Liver (tissue), 9 donors: ENCODE measurements around the gene ITGB7. TPM values are rescaled to one million over a fixed set of nuclear protein-coding genes. Genes with fewer than 3 reads are reported as not detected.

Source experiments
- DNase-seq: peaks from one replicate; pipeline ENCODE4 v3.0.0-alpha.2; 2017; ENCODE audit warnings: low spot score
- H3K27ac ChIP-seq, 2 donors: one replicate each; pipeline ENCODE4 v1.7.0; 2013; ENCODE audit warnings: inconsistent platforms in 2 of 2, low read length in 2 of 2, control low read depth in 1 of 2, low read depth in 1 of 2, mild to moderate bottlenecking in 1 of 2
- H3K27me3 ChIP-seq, 4 donors: one replicate each; pipeline versions ENCODE4 v1.6.1 to v1.7.0; 2013; ENCODE audit warnings: low read length in 3 of 4, inconsistent platforms in 1 of 4, mild to moderate bottlenecking in 1 of 4, moderate library complexity in 1 of 4; ENCODE audit not compliant: control insufficient read depth in 4 of 4, insufficient read depth in 4 of 4
- H3K36me3 ChIP-seq, 4 donors: one replicate each; pipeline versions ENCODE4 v1.6.1 to v1.7.0; 2013; ENCODE audit warnings: low read length in 3 of 4, mild to moderate bottlenecking in 3 of 4, low read depth in 1 of 4, moderate library complexity in 1 of 4; ENCODE audit not compliant: control insufficient read depth in 4 of 4, insufficient read depth in 3 of 4
- H3K4me1 ChIP-seq, 4 donors: one replicate each; pipeline versions ENCODE4 v1.6.1 to v1.7.0; 2013; ENCODE audit warnings: low read length in 3 of 4, mild to moderate bottlenecking in 3 of 4, moderate library complexity in 1 of 4; ENCODE audit not compliant: control insufficient read depth in 4 of 4, insufficient read depth in 4 of 4
- H3K4me3 ChIP-seq, 3 donors: one replicate each; pipeline versions ENCODE4 v1.6.1 to v1.7.0; 2013; ENCODE audit warnings: low read length in 3 of 3, control low read depth in 1 of 3, low read depth in 1 of 3, mild to moderate bottlenecking in 1 of 3
- H3K9ac ChIP-seq, 2 donors: one replicate each; pipeline ENCODE4 v1.7.0; 2013; ENCODE audit warnings: low read length in 2 of 2, mild to moderate bottlenecking in 2 of 2, moderate library complexity in 2 of 2, control low read depth in 1 of 2, low read depth in 1 of 2
- H3K9me3 ChIP-seq, 4 donors: one replicate each; pipeline versions ENCODE4 v1.6.1 to v1.7.0; 2013; ENCODE audit warnings: low read length in 3 of 4; ENCODE audit not compliant: control insufficient read depth in 4 of 4
- ATF3 ChIP-seq: IDR thresholded peaks from 2 replicates; pipeline ENCODE4 v1.6.1; 2016; ENCODE audit warnings: antibody characterized with exemption
- EGR1 ChIP-seq, 2 donors: IDR thresholded peaks; 2 replicates each; pipeline ENCODE4 v1.6.1; 2016 to 2018; ENCODE audit warnings: antibody characterized with exemption in 2 of 2, low read depth in 2 of 2
- FOXA1 ChIP-seq: IDR thresholded peaks from 2 replicates; pipeline ENCODE4 v1.6.1; 2016; ENCODE audit warnings: antibody characterized with exemption
- FOXA2 ChIP-seq: IDR thresholded peaks from 2 replicates; pipeline ENCODE4 v1.6.1; 2016; ENCODE audit warnings: antibody characterized with exemption
- GABPA ChIP-seq, 2 donors: IDR thresholded peaks in 1 of 2; conservative IDR thresholded peaks in 1 of 2; 2 replicates each; pipeline ENCODE4 v1.6.1; 2016; ENCODE audit warnings: antibody characterized with exemption in 2 of 2, mild to moderate bottlenecking in 1 of 2, moderate library complexity in 1 of 2
- HNF4A ChIP-seq, 2 donors: conservative IDR thresholded peaks; 2 replicates each; pipeline ENCODE4 v1.6.1; 2016; ENCODE audit warnings: antibody characterized with exemption in 2 of 2, mild to moderate bottlenecking in 2 of 2
- HNF4G ChIP-seq: IDR thresholded peaks from 2 replicates; pipeline ENCODE4 v1.6.1; 2016; ENCODE audit warnings: antibody characterized with exemption
- JUND ChIP-seq, 2 donors: IDR thresholded peaks; 2 replicates each; pipeline ENCODE4 v1.6.1; 2016; ENCODE audit warnings: antibody characterized with exemption in 2 of 2
- NR2F2 ChIP-seq: IDR thresholded peaks from 2 replicates; pipeline ENCODE4 v1.6.1; 2016; ENCODE audit warnings: antibody characterized with exemption
- RAD21 ChIP-seq, 2 donors: IDR thresholded peaks; 2 replicates each; pipeline ENCODE4 v1.6.1; 2016; ENCODE audit warnings: antibody characterized with exemption in 2 of 2, mild to moderate bottlenecking in 2 of 2
- REST ChIP-seq: IDR thresholded peaks from 2 replicates; pipeline ENCODE4 v1.6.1; 2016; ENCODE audit warnings: antibody characterized with exemption, mild to moderate bottlenecking
- RXRA ChIP-seq, 2 donors: IDR thresholded peaks; 2 replicates each; pipeline ENCODE4 v1.6.1; 2017 to 2018; ENCODE audit warnings: antibody characterized with exemption in 2 of 2, mild to moderate bottlenecking in 1 of 2
- SP1 ChIP-seq: IDR thresholded peaks from 2 replicates; pipeline ENCODE4 v1.6.1; 2018; ENCODE audit warnings: antibody characterized with exemption, mild to moderate bottlenecking
- TAF1 ChIP-seq: conservative IDR thresholded peaks from 2 replicates; pipeline ENCODE4 v1.6.1; 2016; ENCODE audit warnings: antibody characterized with exemption, mild to moderate bottlenecking
- YY1 ChIP-seq: IDR thresholded peaks from 2 replicates; pipeline ENCODE4 v1.6.1; 2016; ENCODE audit warnings: antibody characterized with exemption, mild to moderate bottlenecking
- ZBTB33 ChIP-seq: IDR thresholded peaks from 2 replicates; pipeline ENCODE4 v1.6.1; 2016; ENCODE audit warnings: antibody characterized with exemption
- WGBS: extraction: QIAGEN DNeasy Blood & Tissue Kit; methylation state at CpG from one replicate; pipeline ENCODE4 v1.1.7; 2013; 5-methylcytosine and 5-hydroxymethylcytosine counted together
- polyA plus RNA-seq, 2 donors: library from polyadenylated mRNA; stranded (reverse) in 1 of 2; unstranded in 1 of 2; fragments of 200-250 nt in 1 of 2; fragments of >200 nt in 1 of 2; fragmentation: Nextera tagmentation in 1 of 2; extraction: Ambion mirVana in 1 of 2; gene quantifications; one replicate each; pipeline versions ENCODE4 v1.2.1 to v1.2.3, GENCODE V29; 2013 to 2015
- total RNA-seq, 2 donors: library from RNA; depleted of rRNA; stranded (reverse); fragments of >200 nt; gene quantifications; one replicate each; pipeline ENCODE4 v1.2.3, GENCODE V29; 2014
- TF ChIP-seq, protein P1 (sequence below): fragments of 150-350 bp; IDR thresholded peaks from 2 replicates; pipeline ENCODE4 v1.5.1; 2017; ENCODE audit warnings: improper control_type of control experiment, low read depth, low read length; ENCODE audit not compliant: missing input control
- TF ChIP-seq, protein P2 (sequence below): IDR thresholded peaks from 2 replicates; pipeline ENCODE4 v1.6.1; 2016; ENCODE audit warnings: antibody characterized with exemption
- donor health status: healthy.
- donor health status: healthy.
- donor health status: healthy.
- donor health status: healthy.
- donor health status: healthy.

The ITGB7 gene
- total and polyA plus RNA-seq, 4 donors: 1.7 to 2.4 (median 2.1) TPM

DNA sequence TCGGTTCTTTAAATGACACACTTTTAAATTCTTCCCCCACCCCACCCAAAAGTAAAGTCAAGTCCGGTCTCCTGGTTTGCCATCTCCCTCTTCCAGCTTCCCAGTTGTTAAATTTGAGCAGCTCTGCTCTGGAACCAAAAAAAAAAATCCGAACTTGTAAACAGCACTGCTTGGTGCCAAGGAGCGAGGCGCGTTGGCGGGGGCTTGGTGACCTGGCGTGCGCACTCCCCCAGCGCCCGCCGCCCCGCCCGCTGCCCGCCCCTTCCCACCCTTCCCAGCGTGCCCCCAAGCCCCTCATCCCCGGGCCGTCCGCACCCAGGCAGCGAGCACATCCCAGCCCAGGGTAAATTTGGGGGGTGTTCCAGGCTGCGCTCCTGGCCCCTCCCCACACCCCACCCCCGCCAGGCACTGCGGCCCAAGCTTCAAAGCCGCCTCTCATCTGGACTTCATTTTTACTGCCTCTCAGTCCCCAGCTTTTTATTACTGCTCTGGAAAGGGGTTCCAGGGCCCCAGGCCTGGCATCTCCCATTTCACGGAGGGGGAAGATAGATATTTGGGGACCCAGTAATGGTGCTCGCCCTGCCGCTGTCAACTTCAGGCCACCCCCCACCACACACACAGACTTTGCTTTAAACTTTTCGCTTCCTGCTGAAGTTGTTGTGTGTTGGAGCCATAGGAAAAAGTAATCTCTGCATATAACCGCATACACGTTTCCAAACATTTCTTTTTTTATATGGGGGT lies 11.7 kb upstream of the ITGB7 start:
- no peaks in the 10 kb centered on the region for H3K36me3 ChIP-seq
- no peaks in the 10 kb centered on the region for H3K9me3 ChIP-seq
- DNase-seq: no peak
- no peaks in the 10 kb centered on the region for H3K27me3 ChIP-seq
- no peak overlapping the region for H3K9ac ChIP-seq
- WGBS: 65% methylated on average over 30 of the region's 30 CpGs
- peaks cover 0 to 35% (median 10%) of the 10 kb centered on the region in 4 donors for H3K4me1 ChIP-seq
- peak overlapping the region in 2 of 3 donors; percentile 52 to 57 for H3K4me3 ChIP-seq
- TF ChIP-seq NR2F2 (no peak), JUND (IDR thresholded peaks at IDR 0.05) (no peak), HNF4G (no peak), HNF4A (conservative IDR thresholded peaks at IDR 0.05) (no peak), YY1 (no peak), RXRA (IDR thresholded peaks at IDR 0.05) (no peak), FOXA1 (no peak), REST (no peak), GABPA (IDR thresholded peaks at IDR 0.05 in 1 of 2, conservative IDR thresholded peaks at IDR 0.05 in 1 of 2) (no peak), ATF3 (no peak), FOXA2 (no peak), ZBTB33 (no peak), RAD21 (IDR thresholded peaks at IDR 0.05) (no peak), EGR1 (IDR thresholded peaks at IDR 0.05; ENCODE audit: low read depth in 2 of 2) (no peak), SP1 (no peak), TAF1 (no peak)
- TF ChIP-seq, protein P1, sequence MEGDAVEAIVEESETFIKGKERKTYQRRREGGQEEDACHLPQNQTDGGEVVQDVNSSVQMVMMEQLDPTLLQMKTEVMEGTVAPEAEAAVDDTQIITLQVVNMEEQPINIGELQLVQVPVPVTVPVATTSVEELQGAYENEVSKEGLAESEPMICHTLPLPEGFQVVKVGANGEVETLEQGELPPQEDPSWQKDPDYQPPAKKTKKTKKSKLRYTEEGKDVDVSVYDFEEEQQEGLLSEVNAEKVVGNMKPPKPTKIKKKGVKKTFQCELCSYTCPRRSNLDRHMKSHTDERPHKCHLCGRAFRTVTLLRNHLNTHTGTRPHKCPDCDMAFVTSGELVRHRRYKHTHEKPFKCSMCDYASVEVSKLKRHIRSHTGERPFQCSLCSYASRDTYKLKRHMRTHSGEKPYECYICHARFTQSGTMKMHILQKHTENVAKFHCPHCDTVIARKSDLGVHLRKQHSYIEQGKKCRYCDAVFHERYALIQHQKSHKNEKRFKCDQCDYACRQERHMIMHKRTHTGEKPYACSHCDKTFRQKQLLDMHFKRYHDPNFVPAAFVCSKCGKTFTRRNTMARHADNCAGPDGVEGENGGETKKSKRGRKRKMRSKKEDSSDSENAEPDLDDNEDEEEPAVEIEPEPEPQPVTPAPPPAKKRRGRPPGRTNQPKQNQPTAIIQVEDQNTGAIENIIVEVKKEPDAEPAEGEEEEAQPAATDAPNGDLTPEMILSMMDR: no peak
- TF ChIP-seq, protein P2, sequence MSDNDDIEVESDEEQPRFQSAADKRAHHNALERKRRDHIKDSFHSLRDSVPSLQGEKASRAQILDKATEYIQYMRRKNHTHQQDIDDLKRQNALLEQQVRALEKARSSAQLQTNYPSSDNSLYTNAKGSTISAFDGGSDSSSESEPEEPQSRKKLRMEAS: no peak
- peak overlapping the region; percentile 39 to 98 for H3K27ac ChIP-seq
